ENCODE measurements around the gene ERCC2.

- TF ChIP-seq CTCF (IDR thresholded peaks at IDR 0.05) (no peak), POLR2A (IDR thresholded peaks at IDR 0.05) (no peak)
Measured at GRCh38 chr19:45307361-45307760, 63.0 kb downstream of the ERCC2 start.

All from testis (tissue), 2 donors.